Adipocyte (in vitro differentiated cells): ENCODE results near the gene CLRN1.
"Not testable (repeated sequence)": the region's sequence is repeated elsewhere in the genome, so short reads cannot be mapped to it uniquely, and the experiment has no call there.

Source experiments
- DNase-seq: peaks from one replicate; pipeline ENCODE4 v3.0.0-alpha.2; 2015; ENCODE audit warnings: low read depth
- H3K27me3 ChIP-seq: replicated peaks from 2 replicates; pipeline ENCODE4 v1.7.0; 2013; ENCODE audit warnings: mild to moderate bottlenecking, low read length, moderate library complexity; ENCODE audit not compliant: control insufficient read depth, insufficient read depth
- H3K36me3 ChIP-seq: 2 replicates; pipeline ENCODE4 v1.7.0; 2013; ENCODE audit warnings: low read length, mild to moderate bottlenecking, moderate library complexity; ENCODE audit not compliant: control insufficient read depth, insufficient read depth, severe bottlenecking
- H3K4me1 ChIP-seq: 2 replicates; pipeline ENCODE4 v1.7.0; 2013; ENCODE audit warnings: mild to moderate bottlenecking, low read length, moderate library complexity; ENCODE audit not compliant: control insufficient read depth, insufficient read depth
- H3K4me3 ChIP-seq: 2 replicates; pipeline ENCODE4 v1.7.0; 2013; ENCODE audit warnings: mild to moderate bottlenecking, low read length, moderate library complexity
- H3K9ac ChIP-seq: 2 replicates; pipeline ENCODE4 v1.7.0; 2013; ENCODE audit warnings: mild to moderate bottlenecking, low read length, moderate library complexity
- H3K9me3 ChIP-seq: 2 replicates; pipeline ENCODE4 v1.7.0; 2013; ENCODE audit warnings: mild to moderate bottlenecking, low read length, moderate library complexity; ENCODE audit not compliant: control insufficient read depth

Gene CLRN1

GRCh38 chr3:151003029-151003767 is 30.7 kb upstream of the CLRN1 start:
- Histone ChIP-seq H3K9me3 (no peaks in the 10 kb centered on the region), H3K9ac (no peak overlapping the region), H3K4me1 (no peaks in the 10 kb centered on the region), H3K27me3 (peaks cover 9% of the 10 kb centered on the region), H3K36me3 (no peaks in the 10 kb centered on the region), H3K4me3 (no peak overlapping the region)
- peak; percentile 2 for DNase-seq

- Histone ChIP-seq H3K36me3 (no peaks in the 10 kb centered on the region), H3K4me1 (no peaks in the 10 kb centered on the region), H3K9me3 (peaks cover 4% of the 10 kb centered on the region), H3K9ac (no peak overlapping the region), H3K27me3 (peaks cover 9% of the 10 kb centered on the region), H3K4me3 (no peak overlapping the region)
- no peak for DNase-seq
Observed at GRCh38 chr3:151002003-151002981, 29.8 kb upstream of the CLRN1 start.

- H3K9me3 ChIP-seq, result peaks cover 11% of the 10 kb centered on the region
- H3K27me3 ChIP-seq, result peaks cover 18% of the 10 kb centered on the region
- H3K4me1 ChIP-seq, result no peaks in the 10 kb centered on the region
- H3K4me3 ChIP-seq, result no peak overlapping the region
- H3K36me3 ChIP-seq, result no peaks in the 10 kb centered on the region
- DNase-seq, result no peak
- H3K9ac ChIP-seq, result no peak overlapping the region
Observed at GRCh38 chr3:150998996-150999395, 26.5 kb upstream of the CLRN1 start.

- peaks cover 29% of the 10 kb centered on the region for H3K27me3 ChIP-seq
Observed at GRCh38 chr3:150996731-150997130, 24.2 kb upstream of the CLRN1 start.

GRCh38 chr3:150995510-150995909 is 23.0 kb upstream of the CLRN1 start:
- Histone ChIP-seq H3K9me3 (peaks cover 22% of the 10 kb centered on the region), H3K4me3 (no peak overlapping the region), H3K36me3 (no peaks in the 10 kb centered on the region), H3K9ac (no peak overlapping the region), H3K27me3 (peaks cover 28% of the 10 kb centered on the region), H3K4me1 (no peaks in the 10 kb centered on the region)
- no peak for DNase-seq

More at GRCh38 chr3:150996731-150997130, 24.2 kb upstream of the CLRN1 start:
- DNase-seq, result no peak
- H3K4me3 ChIP-seq, result no peak overlapping the region
- peaks cover 22% of the 10 kb centered on the region for H3K9me3 ChIP-seq
- H3K9ac ChIP-seq, result no peak overlapping the region
- no peaks in the 10 kb centered on the region for H3K36me3 ChIP-seq
- no peaks in the 10 kb centered on the region for H3K4me1 ChIP-seq

GRCh38 chr3:150989208-150989607 is 16.7 kb upstream of the CLRN1 start:
- peaks cover 13% of the 10 kb centered on the region for H3K9me3 ChIP-seq
- H3K36me3 ChIP-seq, result no peaks in the 10 kb centered on the region
- H3K9ac ChIP-seq, result no peak overlapping the region
- H3K4me1 ChIP-seq, result no peaks in the 10 kb centered on the region
- no peak overlapping the region for H3K4me3 ChIP-seq
- peaks cover 15% of the 10 kb centered on the region for H3K27me3 ChIP-seq
- no peak for DNase-seq

- not testable (repeated sequence) for H3K9me3 ChIP-seq, H3K4me3 ChIP-seq, H3K4me1 ChIP-seq, DNase-seq, H3K9ac ChIP-seq, H3K36me3 ChIP-seq
- peaks cover 15% of the 10 kb centered on the region for H3K27me3 ChIP-seq
Observed at GRCh38 chr3:150988395-150988794, 15.9 kb upstream of the CLRN1 start.

GRCh38 chr3:150985711-150986110 is 13.2 kb upstream of the CLRN1 start:
- no peaks in the 10 kb centered on the region for H3K4me1 ChIP-seq
- no peaks in the 10 kb centered on the region for H3K9me3 ChIP-seq
- H3K27me3 ChIP-seq, result no peaks in the 10 kb centered on the region
- no peak overlapping the region for H3K4me3 ChIP-seq
- no peak for DNase-seq
- no peak overlapping the region for H3K9ac ChIP-seq
- no peaks in the 10 kb centered on the region for H3K36me3 ChIP-seq

- Histone ChIP-seq H3K9me3 (no peaks in the 10 kb centered on the region), H3K27me3 (no peaks in the 10 kb centered on the region), H3K4me1 (peaks cover 5% of the 10 kb centered on the region), H3K36me3 (no peaks in the 10 kb centered on the region), H3K9ac (no peak overlapping the region), H3K4me3 (no peak overlapping the region)
- DNase-seq, result no peak
Observed at GRCh38 chr3:150984066-150984465, 11.5 kb upstream of the CLRN1 start.

GRCh38 chr3:150978566-150979148 is 6.1 kb upstream of the CLRN1 start:
- Histone ChIP-seq H3K9ac (no peak overlapping the region), H3K4me1 (peaks cover 5% of the 10 kb centered on the region), H3K9me3 (no peaks in the 10 kb centered on the region), H3K36me3 (no peaks in the 10 kb centered on the region), H3K4me3 (no peak overlapping the region), H3K27me3 (peaks cover 6% of the 10 kb centered on the region)
- DNase-seq, result no peak

GRCh38 chr3:150975992-150976368 is 3.5 kb upstream of the CLRN1 start:
- DNase-seq, result no peak
- peaks cover 16% of the 10 kb centered on the region for H3K27me3 ChIP-seq
- H3K9ac ChIP-seq, result no peak overlapping the region
- H3K9me3 ChIP-seq, result no peaks in the 10 kb centered on the region
- peaks cover 5% of the 10 kb centered on the region for H3K4me1 ChIP-seq
- H3K4me3 ChIP-seq, result no peak overlapping the region
- no peaks in the 10 kb centered on the region for H3K36me3 ChIP-seq
